Left colon (tissue), 2 donors: ENCODE data around the gene IL37. TPM values are rescaled to one million over a fixed set of nuclear protein-coding genes. Genes with fewer than 3 reads are reported as not detected.
A peak's percentile ranks its signal among the peaks of the same experiment; 100 is the strongest.

Source experiments
- ATAC-seq: fragments of 200-7000 bp; cut with Tn5 transposase; one replicate; pipeline ENCODE4 v1.9.1; 2020; ENCODE audit warnings: mild to moderate bottlenecking, moderate library complexity
- DNase-seq, 2 donors: peaks; one replicate each; pipeline ENCODE4 v3.0.0-alpha.2; 2020
- intact Hi-C, 2 donors: fragments of 100-400 bp; cut with DNase I in 1 of 2; cut with micrococcal nuclease in 1 of 2; formaldehyde crosslinking; loops; one replicate each; pipeline versions ENCODE4 v1.11.2 to v1.14.0; 2022; cut with DNase I, micrococcal nuclease
- long read RNA-seq: library from polyadenylated mRNA; unstranded; transcript quantifications from one replicate; pipeline ENCODE4 v2.0.0, GENCODE V29; 2021
- total RNA-seq, 2 donors: library from RNA; stranded (reverse); fragmentation: NEBNext Ultra II Directional; extraction: Animal tissue kit (Norgen Biotek cat#: 25700); gene quantifications; one replicate each; pipeline ENCODE4 v1.2.1, GENCODE V29; 2021
- donor health status: DM: no; HTN: no; CAD: no.
- donor health status: DM: yes; HTN: yes; CAD: no.

The IL37 gene
- 1 to 10 TPM in 1 of 2 donors, under 1 TPM in 1; 0.64 to 1.5 TPM for total RNA-seq
- long read RNA-seq = 0 reads

- intact Hi-C loops = no loop called here
- ATAC-seq (no peak), DNase-seq (no peak)
Measured at GRCh38 chr2:112910865-112911264, at the start of gene IL37. TSS of gene IL37 (plus strand) at chr2:112911165. CDS start at chr2:112913013, 1,848 bp downstream.

- DNase-seq (no peak), ATAC-seq (no peak)
- intact Hi-C loops = no loop called here
Measured at GRCh38 chr2:112864072-112864471, 46.9 kb upstream of the IL37 start.

GRCh38 chr2:112866128-112866835, 44.7 kb upstream of the IL37 start:
- ATAC-seq (peak; percentile 71), DNase-seq (peak; percentile 33 to 69)
- intact Hi-C loops = no loop called here

- intact Hi-C loops = no loop called here
- peak; percentile 47 to 58 for DNase-seq
- peak; percentile 23 for ATAC-seq
Measured at GRCh38 chr2:112867701-112868631, 43.0 kb upstream of the IL37 start.

- peak; percentile 77 for ATAC-seq
- peak; percentile 96 to 99 for DNase-seq
- intact Hi-C loops = no loop called here
Measured at GRCh38 chr2:112869258-112869842, 41.6 kb upstream of the IL37 start.

- intact Hi-C loops = no loop called here
- no peak for DNase-seq
- ATAC-seq = peak; percentile 35
Measured at GRCh38 chr2:112870841-112871835, 39.8 kb upstream of the IL37 start.

GRCh38 chr2:112876257-112876970, 34.6 kb upstream of the IL37 start:
- no peak for ATAC-seq
- intact Hi-C loops = no loop called here
- no peak for DNase-seq

GRCh38 chr2:112876971-112877361, 34.0 kb upstream of the IL37 start:
- intact Hi-C loops = no loop called here
- DNase-seq (no peak), ATAC-seq (no peak)

- intact Hi-C loops = no loop called here
- ATAC-seq (no peak), DNase-seq (no peak)
Measured at GRCh38 chr2:112877423-112877822, 33.5 kb upstream of the IL37 start.

- no peak for ATAC-seq
- intact Hi-C loops = no loop called here
- no peak for DNase-seq
Measured at GRCh38 chr2:112879491-112880041, 31.4 kb upstream of the IL37 start.

- DNase-seq (no peak), ATAC-seq (no peak)
- intact Hi-C loops = no loop called here
Measured at GRCh38 chr2:112880091-112880531, 30.9 kb upstream of the IL37 start.

- no peak for ATAC-seq
- no peak for DNase-seq
- intact Hi-C loops = no loop called here
Measured at GRCh38 chr2:112880696-112881095, 30.3 kb upstream of the IL37 start.

GRCh38 chr2:112881217-112881985, 29.6 kb upstream of the IL37 start:
- ATAC-seq (no peak), DNase-seq (no peak)

GRCh38 chr2:112883669-112884068, 27.3 kb upstream of the IL37 start:
- ATAC-seq (no peak), DNase-seq (no peak)
- intact Hi-C loops = no loop called here

More at GRCh38 chr2:112881217-112881985, 29.6 kb upstream of the IL37 start:
- intact Hi-C loops = no loop called here

GRCh38 chr2:112884869-112885505, 26.0 kb upstream of the IL37 start:
- DNase-seq (peak in 1 of 2 donors; percentile 72), ATAC-seq (peak; percentile 93)
- intact Hi-C loops = no loop called here

- intact Hi-C loops = no loop called here
- ATAC-seq = peak; percentile 34
Measured at GRCh38 chr2:112885506-112885902, 25.5 kb upstream of the IL37 start.

More at GRCh38 chr2:112885506-112885902, 25.5 kb upstream of the IL37 start:
- no peak for DNase-seq
